ENCODE results near the gene SMIM13.

SMIM13 gene

DNA sequence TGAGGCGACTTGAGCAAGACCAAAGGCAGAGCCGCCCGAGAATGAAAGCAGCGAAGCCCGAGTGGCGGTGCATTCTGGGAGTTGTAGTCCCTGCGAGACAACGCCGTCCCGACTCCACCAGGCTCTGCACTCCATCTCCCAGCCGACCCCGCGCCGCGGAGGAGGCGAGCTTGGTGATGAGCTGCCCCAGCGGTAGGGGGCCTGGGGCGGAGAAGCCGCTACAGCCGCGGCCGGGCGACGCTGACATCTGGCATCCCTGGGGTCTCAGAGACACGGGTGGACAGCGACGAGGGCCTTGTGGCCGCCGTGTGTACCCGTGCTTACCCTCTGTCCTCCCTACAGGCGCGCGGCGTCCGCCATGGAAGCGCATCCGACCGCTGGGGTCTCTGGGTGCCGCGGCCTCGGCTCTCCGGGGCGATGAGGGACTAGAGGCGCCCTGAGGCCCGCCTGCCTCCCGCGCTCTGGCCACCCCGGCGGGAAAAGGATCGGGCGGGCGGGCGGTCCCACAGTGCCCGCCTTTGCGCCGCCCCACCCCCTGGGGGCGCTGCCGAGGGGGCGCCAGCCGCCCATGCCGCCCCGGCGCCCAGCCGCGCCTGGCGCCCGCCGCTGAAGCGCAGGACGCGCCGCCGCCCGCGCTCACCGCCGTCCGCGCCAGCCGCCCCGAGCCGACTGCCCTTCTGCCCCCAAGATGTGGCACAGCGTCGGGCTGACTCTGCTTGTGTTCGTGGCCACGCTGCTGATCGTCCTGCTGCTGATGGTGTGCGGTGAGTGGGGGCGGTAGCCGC is at the start of gene SMIM13:
Gene SMIM13 (plus strand): TSS at position 209 of the 785 bp plus-strand sequence. CDS start 480 bp downstream, at position 689.
- Mint-ChIP-seq H3K36me3 (peaks cover 9% of the 10 kb centered on the region), H3K4me1 (peaks cover 29% of the 10 kb centered on the region), H3K27me3 (no peaks in the 10 kb centered on the region), H3K9me3 (no peaks in the 10 kb centered on the region), H3K27ac (peak within 1 kb of the TSS; percentile 96), H3K4me3 (peak within 1 kb of the TSS; percentile 97)
- peak; percentile 98 for DNase-seq
- CTCF ChIA-PET = interaction anchor here (0.6 to 1.2 kb wide), 3 partner anchors 25 to 403 kb away, joined by 4 read pairs; no protein-coding TSS in a partner anchor

DNA sequence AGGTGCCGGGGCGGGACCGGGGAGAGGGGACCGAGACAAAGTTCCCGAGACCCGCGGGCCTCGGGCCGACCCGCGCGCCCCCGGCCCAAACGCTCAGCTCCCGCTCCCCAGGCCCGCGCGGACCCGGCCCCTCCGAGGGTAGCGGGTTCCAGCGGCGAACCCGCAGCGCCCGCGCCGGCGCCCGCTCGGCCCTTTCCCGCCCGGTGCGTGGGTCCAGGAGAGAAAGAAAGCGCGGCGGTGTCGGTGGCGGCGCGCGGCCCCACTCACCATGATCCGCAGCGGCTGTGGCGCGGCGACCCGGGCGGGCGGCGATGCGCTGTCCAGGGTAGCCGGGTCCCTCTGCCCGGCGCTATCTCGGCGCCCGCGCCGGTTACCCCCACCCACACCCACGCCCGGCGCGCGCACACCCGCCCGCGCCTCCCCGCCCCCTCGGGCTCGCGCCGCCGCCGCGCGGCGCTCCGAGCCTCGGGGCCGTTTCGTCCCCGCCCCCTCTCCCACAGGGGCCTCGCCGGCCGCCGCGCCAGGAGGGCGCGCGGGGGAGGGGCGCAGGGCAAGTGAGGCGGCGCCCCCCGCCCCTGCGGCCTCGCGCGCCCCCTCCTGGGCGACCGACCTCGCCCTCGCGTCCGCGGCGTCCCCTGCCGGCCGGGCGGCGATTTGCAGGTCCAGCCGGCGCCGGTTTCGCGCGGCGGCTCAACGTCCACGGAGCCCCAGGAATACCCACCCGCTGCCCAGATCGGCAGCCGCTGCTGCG is 49.5 kb upstream of the SMIM13 start, which contains the start of gene ELOVL2:
Gene ELOVL2 (minus strand): TSS at position 345 of the 751 bp plus-strand sequence. CDS start 75 bp downstream, at position 270.
- DNase-seq = peak; percentile 41
- H3K27ac Mint-ChIP-seq = no peak within 1 kb of the TSS
- H3K4me3 Mint-ChIP-seq = peak within 1 kb of the TSS; percentile 75
- H3K9me3 Mint-ChIP-seq = no peaks in the 10 kb centered on the region
- peaks cover 46% of the 10 kb centered on the region for H3K27me3 Mint-ChIP-seq
- H3K36me3 Mint-ChIP-seq = peaks cover 4% of the 10 kb centered on the region
- peaks cover 15% of the 10 kb centered on the region for H3K4me1 Mint-ChIP-seq
- CTCF ChIA-PET = no interaction called here

DNA sequence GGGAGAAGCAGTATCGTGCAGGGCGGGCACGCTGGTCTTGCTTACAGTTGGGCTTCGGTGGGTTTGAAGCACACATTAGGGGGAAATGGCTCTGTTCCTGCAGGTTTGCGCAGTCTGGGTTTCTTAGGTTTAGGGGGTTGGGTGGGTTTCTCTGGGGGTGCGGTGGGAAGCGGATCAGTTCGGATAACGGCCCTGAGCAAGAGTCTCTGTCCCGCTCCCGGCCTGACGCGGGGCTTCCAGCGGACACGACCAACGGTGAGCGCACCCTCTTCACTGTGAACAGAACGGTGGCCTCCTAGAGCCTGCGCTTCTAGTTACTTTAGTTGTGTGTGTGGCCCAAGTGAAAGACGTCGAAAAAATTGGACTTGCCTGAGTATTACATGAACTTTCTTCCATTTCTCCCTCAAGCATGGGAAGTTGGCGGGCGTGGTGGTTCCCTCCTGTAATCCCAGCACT is 48.9 kb upstream of the SMIM13 start:
- Mint-ChIP-seq H3K36me3 (peaks cover 4% of the 10 kb centered on the region), H3K9me3 (no peaks in the 10 kb centered on the region), H3K4me1 (peaks cover 15% of the 10 kb centered on the region), H3K27me3 (peaks cover 44% of the 10 kb centered on the region), H3K4me3 (peak overlapping the region; percentile 75), H3K27ac (no peak overlapping the region)
- no peak for DNase-seq
- CTCF ChIA-PET = no interaction called here

- Mint-ChIP-seq H3K4me3 (no peak overlapping the region), H3K9me3 (no peaks in the 10 kb centered on the region), H3K27me3 (peaks cover 11% of the 10 kb centered on the region), H3K36me3 (no peaks in the 10 kb centered on the region), H3K27ac (no peak overlapping the region), H3K4me1 (no peaks in the 10 kb centered on the region)
- no peak for DNase-seq
- CTCF ChIA-PET = no interaction called here
Observed at GRCh38 chr6:11050731-11051130, 42.9 kb upstream of the SMIM13 start.

DNA sequence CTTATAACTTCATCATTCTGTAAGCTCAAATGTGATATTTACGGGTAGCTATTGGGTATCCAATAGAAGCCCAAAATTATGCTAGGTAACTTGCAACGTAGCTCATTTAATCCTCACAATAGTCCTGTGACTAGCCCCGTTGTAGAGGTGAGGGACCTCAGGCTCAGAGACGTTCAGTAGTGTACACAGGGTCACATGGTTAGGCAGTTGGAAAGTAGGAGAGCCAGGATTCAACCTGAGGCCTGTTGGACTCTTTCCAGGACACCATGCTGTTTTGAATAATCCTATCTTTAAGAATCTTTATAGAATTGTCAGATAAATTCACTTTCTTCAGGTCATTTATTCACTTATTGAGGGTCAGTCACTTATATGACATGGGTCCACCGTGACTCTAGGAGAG is 40.3 kb upstream of the SMIM13 start:
- Mint-ChIP-seq H3K36me3 (no peaks in the 10 kb centered on the region), H3K27ac (no peak overlapping the region), H3K4me3 (no peak overlapping the region), H3K27me3 (peaks cover 11% of the 10 kb centered on the region), H3K4me1 (no peaks in the 10 kb centered on the region), H3K9me3 (no peaks in the 10 kb centered on the region)
- CTCF ChIA-PET = interaction anchor here (1.3 kb wide), 1 partner anchor 16 kb away, joined by 3 read pairs; no protein-coding TSS in a partner anchor
- no peak for DNase-seq

DNA sequence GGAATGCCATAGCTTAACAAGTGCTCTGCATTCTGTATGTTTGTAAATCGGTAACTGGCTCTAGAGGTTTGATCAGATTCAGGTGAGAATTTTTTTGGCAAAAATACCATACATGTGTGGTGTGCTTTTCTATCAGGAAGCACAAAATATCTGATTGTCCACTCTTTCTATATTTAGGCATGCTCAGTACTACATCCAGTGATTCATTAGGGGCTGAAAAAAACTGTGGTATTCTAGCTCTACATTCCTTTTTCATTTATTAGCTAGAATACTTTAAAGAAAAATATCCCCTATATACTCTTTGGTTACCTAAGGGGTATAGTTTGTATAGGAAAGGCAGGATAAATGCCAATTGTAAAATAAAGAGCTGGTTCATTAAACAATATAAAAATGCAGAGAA is 38.9 kb upstream of the SMIM13 start:
- no peak overlapping the region for H3K4me3 Mint-ChIP-seq
- DNase-seq = no peak
- no peak overlapping the region for H3K27ac Mint-ChIP-seq
- peaks cover 9% of the 10 kb centered on the region for H3K27me3 Mint-ChIP-seq
- CTCF ChIA-PET = interaction anchor here (0.6 kb wide), 2 partner anchors 13 to 18 kb away, joined by 3 to 4 read pairs; no protein-coding TSS in a partner anchor
- no peaks in the 10 kb centered on the region for H3K9me3 Mint-ChIP-seq
- H3K4me1 Mint-ChIP-seq = no peaks in the 10 kb centered on the region
- no peaks in the 10 kb centered on the region for H3K36me3 Mint-ChIP-seq

DNA sequence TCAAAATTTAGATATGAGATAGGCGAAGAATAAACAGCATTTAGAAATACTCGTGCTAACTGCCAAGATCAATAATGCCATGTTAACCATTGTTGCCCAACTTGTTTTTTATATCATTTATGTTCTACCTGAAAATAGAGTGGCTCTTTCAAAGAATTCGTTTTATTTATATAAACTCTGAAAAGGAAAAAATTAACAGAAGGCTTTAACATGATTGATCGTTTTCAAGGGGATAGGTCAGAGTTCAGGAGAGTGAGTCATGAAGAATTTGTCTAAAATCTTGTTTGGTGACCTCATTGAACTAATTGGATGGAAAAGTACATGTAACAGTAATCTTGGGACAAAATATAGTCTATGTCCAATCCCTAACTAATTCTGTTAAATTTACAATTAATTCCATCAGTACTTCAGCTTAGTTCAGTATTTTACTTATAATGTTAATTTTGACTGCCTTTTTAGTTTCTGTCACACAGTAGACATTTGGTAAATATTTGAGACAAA is 38.5 kb upstream of the SMIM13 start:
- Mint-ChIP-seq H3K4me3 (no peak overlapping the region), H3K36me3 (no peaks in the 10 kb centered on the region), H3K9me3 (no peaks in the 10 kb centered on the region), H3K27me3 (peaks cover 7% of the 10 kb centered on the region), H3K4me1 (no peaks in the 10 kb centered on the region), H3K27ac (no peak overlapping the region)
- CTCF ChIA-PET = interaction anchor here (0.6 kb wide), 2 partner anchors 12 to 19 kb away, joined by 3 to 4 read pairs; no protein-coding TSS in a partner anchor
- no peak for DNase-seq

- CTCF ChIA-PET = no interaction called here
- DNase-seq = no peak
- H3K9me3 Mint-ChIP-seq = no peaks in the 10 kb centered on the region
- H3K4me3 Mint-ChIP-seq = no peak overlapping the region
- H3K27me3 Mint-ChIP-seq = no peaks in the 10 kb centered on the region
- H3K36me3 Mint-ChIP-seq = no peaks in the 10 kb centered on the region
- H3K27ac Mint-ChIP-seq = no peak overlapping the region
- H3K4me1 Mint-ChIP-seq = no peaks in the 10 kb centered on the region
Observed at GRCh38 chr6:11056871-11057270, 36.8 kb upstream of the SMIM13 start.

DNA sequence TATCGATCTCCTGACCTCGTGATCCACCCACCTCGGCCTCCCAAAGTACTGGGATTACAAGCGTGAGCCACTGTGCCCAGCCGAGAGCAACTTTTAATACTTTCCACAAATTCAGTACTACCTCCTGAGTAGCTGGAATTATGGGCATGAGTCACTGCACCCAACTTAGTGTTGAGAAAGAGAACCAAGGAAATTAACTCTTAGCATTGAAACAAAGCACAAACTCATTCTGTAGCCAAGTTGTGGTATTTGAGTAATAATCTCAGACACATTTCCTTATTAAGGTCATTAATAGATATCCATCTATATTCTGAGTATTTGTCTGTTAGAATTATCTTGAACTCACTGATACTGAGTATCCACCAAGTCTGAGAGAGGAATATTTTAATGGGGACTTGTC is 35.2 kb upstream of the SMIM13 start:
- Mint-ChIP-seq H3K27me3 (no peaks in the 10 kb centered on the region), H3K9me3 (no peaks in the 10 kb centered on the region), H3K36me3 (no peaks in the 10 kb centered on the region), H3K27ac (no peak overlapping the region), H3K4me3 (no peak overlapping the region), H3K4me1 (no peaks in the 10 kb centered on the region)
- CTCF ChIA-PET = no interaction called here
- no peak for DNase-seq

GRCh38 chr6:11062083-11062482 is 31.6 kb upstream of the SMIM13 start:
- Mint-ChIP-seq H3K27me3 (peaks cover 7% of the 10 kb centered on the region), H3K9me3 (no peaks in the 10 kb centered on the region), H3K27ac (no peak overlapping the region), H3K36me3 (no peaks in the 10 kb centered on the region), H3K4me3 (no peak overlapping the region), H3K4me1 (no peaks in the 10 kb centered on the region)
- CTCF ChIA-PET = interaction anchor here (1.0 kb wide), 1 partner anchor 260 kb away, joined by 3 read pairs; no protein-coding TSS in a partner anchor
- DNase-seq = no peak

DNA sequence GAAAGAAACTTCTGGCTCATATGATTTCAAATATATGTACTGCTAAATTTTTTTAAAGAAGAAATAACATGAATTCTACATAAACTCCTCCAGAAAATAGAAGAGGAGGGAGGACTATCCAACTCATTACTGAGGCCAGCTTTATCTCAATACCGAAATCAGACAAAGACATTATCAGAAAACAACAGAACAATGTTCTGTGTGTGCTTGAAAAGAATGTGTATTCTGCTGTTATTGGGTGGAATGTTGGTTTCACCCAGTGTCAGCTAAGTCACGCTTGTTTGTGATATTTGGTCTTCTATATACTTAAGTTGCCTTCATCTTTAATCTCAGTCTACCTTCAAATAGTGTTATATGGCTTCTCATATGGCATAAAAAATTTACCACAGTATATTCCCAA is 30.9 kb upstream of the SMIM13 start:
- CTCF ChIA-PET = interaction anchor here (0.6 to 1.0 kb wide), 2 partner anchors 231 to 260 kb away, joined by 3 read pairs; no protein-coding TSS in a partner anchor
- no peaks in the 10 kb centered on the region for H3K9me3 Mint-ChIP-seq
- H3K27ac Mint-ChIP-seq = no peak overlapping the region
- H3K27me3 Mint-ChIP-seq = peaks cover 7% of the 10 kb centered on the region
- no peaks in the 10 kb centered on the region for H3K4me1 Mint-ChIP-seq
- H3K4me3 Mint-ChIP-seq = no peak overlapping the region
- H3K36me3 Mint-ChIP-seq = no peaks in the 10 kb centered on the region
- DNase-seq = no peak

DNA sequence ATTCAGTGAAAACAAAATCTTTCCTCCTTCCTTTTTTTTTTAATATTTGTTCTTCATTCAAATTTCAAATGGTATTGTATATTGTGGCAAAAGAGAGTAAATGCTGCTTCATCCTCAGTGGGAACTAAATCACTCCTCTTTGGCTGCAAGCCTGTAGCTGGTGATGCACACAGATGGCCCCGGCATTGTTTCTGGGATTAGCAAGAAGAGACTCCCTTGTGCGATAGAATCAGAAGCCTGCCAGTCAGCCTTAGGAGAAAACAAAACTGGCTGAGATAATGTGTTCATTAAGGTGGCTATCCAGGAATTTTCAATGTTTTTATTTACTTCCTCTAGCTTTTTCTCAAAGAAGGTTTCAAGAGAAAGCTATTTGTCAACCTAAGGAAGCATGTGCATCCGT is 28.8 kb upstream of the SMIM13 start:
- no peaks in the 10 kb centered on the region for H3K4me1 Mint-ChIP-seq
- CTCF ChIA-PET = interaction anchor here (0.7 to 3.7 kb wide), 3 partner anchors 110 to 587 kb away, joined by 3 to 20 read pairs (median 3); no protein-coding TSS in a partner anchor
- no peak overlapping the region for H3K4me3 Mint-ChIP-seq
- DNase-seq = no peak
- peaks cover 7% of the 10 kb centered on the region for H3K27me3 Mint-ChIP-seq
- no peaks in the 10 kb centered on the region for H3K36me3 Mint-ChIP-seq
- H3K9me3 Mint-ChIP-seq = no peaks in the 10 kb centered on the region
- H3K27ac Mint-ChIP-seq = no peak overlapping the region

- no peak overlapping the region for H3K4me3 Mint-ChIP-seq
- H3K9me3 Mint-ChIP-seq = no peaks in the 10 kb centered on the region
- no peaks in the 10 kb centered on the region for H3K4me1 Mint-ChIP-seq
- H3K36me3 Mint-ChIP-seq = no peaks in the 10 kb centered on the region
- no peak for DNase-seq
- CTCF ChIA-PET = interaction anchor here (0.7 to 3.7 kb wide), 3 partner anchors 111 to 678 kb away, joined by 3 to 20 read pairs (median 4); no protein-coding TSS in a partner anchor
- H3K27me3 Mint-ChIP-seq = peaks cover 7% of the 10 kb centered on the region
- no peak overlapping the region for H3K27ac Mint-ChIP-seq
Observed at GRCh38 chr6:11065436-11066202, 28.0 kb upstream of the SMIM13 start.
